Coronary artery (tissue), 2 donors: Measurements from ENCODE around the gene KRTAP4-1.
"Not testable (repeated sequence)": the region's sequence is repeated elsewhere in the genome, so short reads cannot be mapped to it uniquely, and the experiment has no call there.

Source experiments
- DNase-seq: peaks from one replicate; pipeline ENCODE4 v3.0.0-alpha.2; 2017; ENCODE audit warnings: low spot score
- H3K27ac ChIP-seq, 2 donors: fragments of 200-600 bp; sonication (generic); one replicate each; pipeline ENCODE4 v1.5.1; 2016 to 2019
- H3K4me3 ChIP-seq: fragments of 200-600 bp; sonication (generic); 2 replicates; pipeline ENCODE4 v1.5.1; 2016; ENCODE audit warnings: mild to moderate bottlenecking, moderate library complexity
- TF ChIP-seq, protein P1 (sequence below): fragments of 200-600 bp; sonication (generic); IDR thresholded peaks from one replicate; pipeline ENCODE4 v1.5.1; 2019; ENCODE audit warnings: antibody characterized with exemption

The KRTAP4-1 gene

DNA sequence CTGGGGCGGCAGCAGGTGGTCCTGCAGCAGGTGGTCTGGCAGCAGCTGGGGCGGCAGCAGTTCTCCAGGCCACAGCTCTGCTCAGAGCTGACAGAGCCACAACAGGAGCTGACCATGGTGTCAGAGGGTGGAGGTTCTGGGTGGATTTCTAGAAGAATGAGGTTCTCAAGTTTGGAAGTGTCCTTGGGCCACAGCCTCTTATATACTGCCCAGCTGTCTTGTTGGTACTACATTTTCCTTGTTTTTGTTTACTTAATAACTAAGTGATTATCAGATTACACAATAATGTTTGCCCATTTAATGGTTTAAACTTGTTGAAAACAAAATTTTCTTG lies 35.1 kb downstream of the KRTAP4-1 start, which contains the start of gene KRTAP4-5:
Gene KRTAP4-5 (minus strand): TSS at position 174 of the 334 bp plus-strand sequence. CDS start 58 bp downstream, at position 116.
- TF ChIP-seq, protein P1, sequence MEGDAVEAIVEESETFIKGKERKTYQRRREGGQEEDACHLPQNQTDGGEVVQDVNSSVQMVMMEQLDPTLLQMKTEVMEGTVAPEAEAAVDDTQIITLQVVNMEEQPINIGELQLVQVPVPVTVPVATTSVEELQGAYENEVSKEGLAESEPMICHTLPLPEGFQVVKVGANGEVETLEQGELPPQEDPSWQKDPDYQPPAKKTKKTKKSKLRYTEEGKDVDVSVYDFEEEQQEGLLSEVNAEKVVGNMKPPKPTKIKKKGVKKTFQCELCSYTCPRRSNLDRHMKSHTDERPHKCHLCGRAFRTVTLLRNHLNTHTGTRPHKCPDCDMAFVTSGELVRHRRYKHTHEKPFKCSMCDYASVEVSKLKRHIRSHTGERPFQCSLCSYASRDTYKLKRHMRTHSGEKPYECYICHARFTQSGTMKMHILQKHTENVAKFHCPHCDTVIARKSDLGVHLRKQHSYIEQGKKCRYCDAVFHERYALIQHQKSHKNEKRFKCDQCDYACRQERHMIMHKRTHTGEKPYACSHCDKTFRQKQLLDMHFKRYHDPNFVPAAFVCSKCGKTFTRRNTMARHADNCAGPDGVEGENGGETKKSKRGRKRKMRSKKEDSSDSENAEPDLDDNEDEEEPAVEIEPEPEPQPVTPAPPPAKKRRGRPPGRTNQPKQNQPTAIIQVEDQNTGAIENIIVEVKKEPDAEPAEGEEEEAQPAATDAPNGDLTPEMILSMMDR, result no peak
- no peak within 1 kb of the TSS for H3K27ac ChIP-seq
- no peak for DNase-seq
- no peak within 1 kb of the TSS for H3K4me3 ChIP-seq

DNA sequence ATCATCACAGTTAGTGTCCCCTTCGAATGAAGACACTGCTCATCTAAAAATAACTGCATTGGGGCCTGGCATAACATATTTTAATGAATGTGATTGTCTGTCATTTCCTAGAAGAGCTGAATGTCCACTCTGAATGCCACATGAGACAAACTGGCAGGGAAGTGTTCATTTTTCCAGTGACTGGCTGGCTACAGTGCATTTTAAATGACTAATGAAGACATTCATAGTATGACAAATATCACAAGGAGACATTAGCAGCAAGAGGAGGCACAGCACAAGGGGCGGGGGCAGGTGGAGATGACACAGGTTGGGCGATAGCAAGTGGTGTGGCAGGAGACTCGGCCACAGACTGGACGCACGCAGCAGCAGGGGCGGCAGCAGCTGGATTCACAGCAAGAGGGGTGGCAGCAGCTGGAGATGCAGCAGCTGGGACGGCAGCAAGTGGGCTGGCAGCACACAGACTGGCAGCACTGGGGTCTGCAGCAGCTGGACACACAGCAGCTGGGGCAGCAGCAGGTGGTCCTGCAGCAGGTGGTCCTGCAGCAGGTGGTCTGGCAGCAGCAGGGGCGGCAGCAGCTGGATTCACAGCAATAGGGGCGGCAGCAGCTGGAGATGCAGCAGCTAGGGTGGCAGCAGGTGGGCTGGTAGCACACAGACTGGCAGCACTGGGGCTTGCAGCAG lies 35.6 kb downstream of the KRTAP4-1 start:
- DNase-seq, H3K27ac ChIP-seq, H3K4me3 ChIP-seq: not testable (repeated sequence)

DNA sequence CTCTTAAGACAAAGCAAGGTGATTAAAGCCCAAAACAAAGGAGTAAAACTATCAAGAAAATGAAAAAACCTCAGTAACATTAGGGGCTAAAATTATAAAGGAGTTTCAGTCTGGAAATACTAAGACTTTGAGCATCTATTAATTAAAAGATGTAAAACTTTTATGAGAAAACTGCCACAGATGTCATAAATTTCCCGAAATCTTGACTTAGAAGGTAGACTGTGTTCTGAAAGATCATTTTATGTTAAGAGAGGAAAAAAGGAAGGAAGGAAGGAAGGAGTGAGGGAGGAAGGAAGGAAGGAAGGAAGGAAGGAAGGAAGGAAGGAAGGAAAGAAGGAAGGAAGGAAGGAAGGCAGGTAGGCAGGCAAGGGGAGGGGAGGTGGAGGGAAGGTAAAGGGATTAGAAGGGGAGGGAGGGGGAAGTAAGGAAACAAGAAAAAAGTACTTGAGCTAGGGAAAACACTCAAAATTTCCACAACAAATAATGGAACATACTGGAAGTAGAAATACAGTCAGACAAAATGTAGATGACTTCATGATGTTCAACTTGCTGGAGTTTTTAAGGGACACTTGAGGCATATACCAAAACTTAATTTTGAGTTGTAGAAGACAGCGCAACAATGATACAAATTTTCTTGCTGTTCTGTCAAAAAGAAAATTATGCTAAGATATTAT lies 37.0 kb downstream of the KRTAP4-1 start:
- TF ChIP-seq, protein P1, result no peak
- H3K27ac ChIP-seq, result no peak overlapping the region
- DNase-seq, result no peak
- no peak overlapping the region for H3K4me3 ChIP-seq

DNA sequence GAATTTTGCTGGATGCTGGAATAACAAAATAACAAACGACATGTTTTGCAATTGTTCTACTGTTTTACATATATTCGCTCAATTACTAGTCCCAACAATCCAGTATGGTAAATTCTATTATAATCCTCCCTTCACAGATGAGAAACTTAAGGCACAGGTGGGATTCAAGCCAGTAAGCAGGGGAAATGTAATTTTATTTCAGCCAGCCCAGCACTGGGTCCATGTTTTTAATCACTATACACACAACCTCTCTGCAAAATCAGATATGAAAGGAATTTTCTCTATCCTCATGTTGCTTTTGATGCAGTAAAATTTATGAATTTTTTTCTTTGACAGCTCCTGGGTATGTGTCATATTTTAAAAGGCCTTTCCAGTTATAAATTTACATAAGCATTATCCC lies 39.5 kb downstream of the KRTAP4-1 start:
- DNase-seq, result no peak
- Histone ChIP-seq H3K4me3 (no peak overlapping the region), H3K27ac (no peak overlapping the region)
- TF ChIP-seq, protein P1, result no peak

DNA sequence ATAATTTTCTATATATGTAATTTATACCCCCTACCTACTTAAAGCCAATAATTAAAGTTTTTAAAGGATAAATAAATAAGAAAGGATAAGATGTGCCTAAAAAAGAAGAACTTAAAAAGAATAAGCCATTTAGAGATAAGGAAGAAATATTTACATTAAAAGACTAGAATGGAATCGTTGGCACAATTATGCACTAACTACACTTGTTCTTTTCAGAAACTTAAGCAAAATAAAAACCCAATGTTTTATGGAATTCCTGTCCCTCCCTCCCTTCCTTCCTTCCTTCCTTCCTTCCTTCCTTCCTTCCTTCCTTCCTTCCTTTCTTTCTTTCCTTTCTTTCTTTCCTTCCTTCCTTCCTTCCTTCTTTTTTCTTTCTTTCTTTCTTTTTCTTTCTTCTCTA lies 39.9 kb downstream of the KRTAP4-1 start:
- TF ChIP-seq, protein P1, result no peak
- Histone ChIP-seq H3K4me3 (no peak overlapping the region), H3K27ac (no peak overlapping the region)
- DNase-seq, result no peak

DNA sequence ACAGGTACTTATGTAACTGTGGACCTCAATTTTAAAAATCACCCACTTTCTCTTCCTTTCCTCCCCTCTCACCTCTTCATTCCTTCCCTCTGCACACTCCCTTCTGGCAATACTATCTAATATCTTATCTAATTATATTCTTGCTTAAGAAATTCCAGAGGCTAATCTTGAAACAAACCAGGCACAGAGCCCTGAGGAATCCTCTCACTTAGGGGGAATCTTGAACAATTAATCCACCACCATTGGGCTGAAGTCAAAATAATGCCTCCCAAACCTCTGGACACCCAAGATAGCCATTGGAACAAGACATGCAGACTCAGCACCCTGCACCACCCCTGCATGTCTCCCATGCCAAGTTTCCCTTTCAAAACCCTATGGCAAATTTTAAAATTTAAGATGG lies 43.4 kb downstream of the KRTAP4-1 start:
- Histone ChIP-seq H3K4me3 (no peak overlapping the region), H3K27ac (no peak overlapping the region)
- TF ChIP-seq, protein P1, result no peak
- DNase-seq, result no peak

DNA sequence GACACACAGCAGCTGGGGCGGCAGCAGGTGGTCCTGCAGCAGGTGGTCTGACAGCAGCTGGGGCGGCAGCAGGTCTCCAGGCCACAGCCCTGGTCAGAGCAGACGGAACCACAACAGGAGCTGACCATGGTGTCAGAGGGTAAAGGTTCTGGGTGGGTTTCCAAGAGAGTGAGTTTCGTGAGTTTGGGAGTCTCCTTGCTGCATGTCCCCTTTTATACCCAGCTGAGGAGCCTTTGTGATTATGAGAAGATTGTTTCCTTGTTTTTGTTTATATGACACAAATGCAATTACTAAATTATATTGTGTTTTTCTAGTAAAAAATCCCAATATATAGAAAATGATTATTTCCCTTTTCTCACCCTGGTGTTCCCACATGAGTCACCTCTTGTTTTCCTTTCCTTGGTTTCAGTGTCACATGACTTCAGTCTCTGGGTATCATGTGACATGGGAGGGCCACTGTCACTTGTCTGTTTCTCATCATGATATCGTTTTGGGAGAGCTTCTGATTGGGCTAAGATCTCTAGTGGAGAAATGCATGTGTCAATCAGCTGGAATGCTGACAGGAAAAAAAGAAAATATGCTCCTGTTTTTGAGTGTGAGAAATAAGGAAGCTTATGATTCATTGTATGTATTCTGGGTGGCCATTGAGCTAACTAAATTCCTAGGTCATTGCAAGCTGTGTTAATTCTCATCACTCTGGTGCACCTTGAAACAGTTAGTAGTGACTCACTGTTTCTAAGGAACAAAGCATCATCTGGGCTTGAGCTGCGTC lies 44.2 kb downstream of the KRTAP4-1 start, which contains the start of gene KRTAP4-6:
Gene KRTAP4-6 (minus strand): TSS at position 185 of the 772 bp plus-strand sequence. CDS start 57 bp downstream, at position 128.
- no peak within 1 kb of the TSS for H3K27ac ChIP-seq
- TF ChIP-seq, protein P1, result no peak
- no peak within 1 kb of the TSS for H3K4me3 ChIP-seq
- DNase-seq, result no peak

DNA sequence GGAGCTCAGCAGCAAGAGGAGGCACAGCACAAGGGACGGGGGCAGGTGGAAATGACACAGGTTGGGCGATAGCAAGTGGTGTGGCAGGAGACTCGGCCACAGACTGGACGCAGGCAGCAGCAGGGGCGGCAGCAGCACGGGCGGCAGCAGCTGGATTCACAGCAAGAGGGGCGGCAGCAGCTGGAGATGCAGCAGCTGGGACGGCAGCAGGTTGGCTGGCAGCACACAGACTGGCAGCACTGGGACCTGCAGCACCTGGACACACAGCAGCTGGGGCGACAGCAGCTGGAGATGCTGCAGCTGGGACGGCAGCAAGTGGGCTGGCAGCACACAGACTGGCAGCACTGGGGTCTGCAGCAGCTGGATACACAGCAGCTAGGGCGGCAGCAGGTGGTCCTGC lies 44.8 kb downstream of the KRTAP4-1 start:
- not testable (repeated sequence) for H3K27ac ChIP-seq, H3K4me3 ChIP-seq, DNase-seq
